ENCODE results near the gene SNRNP35. TPM values are rescaled to one million over a fixed set of nuclear protein-coding genes. Genes with fewer than 3 reads are reported as not detected.

Gene SNRNP35
- total and polyA plus RNA-seq, 2 of the 8 experiments (the other 6 are each of a cell fraction or from before 2014, with no cell fraction given), result 8.0 to 16.9 TPM

- no peak for TF ChIP-seq KDM4A (IDR thresholded peaks at IDR 0.05; ENCODE audit: low read depth, low read length, severe bottlenecking)
Measured at GRCh38 chr12:123497065-123497464, 39.1 kb downstream of the SNRNP35 start (continued).

Measured in H1 (cell line).